Loucy (cell line): ENCODE results near the gene TMEM41B.

ENCODE experiments used
- H2AFZ ChIP-seq: fragments of 200-600 bp; sonication (generic); 2 replicates; pipeline ENCODE4 v1.6.0; 2016; ENCODE audit warnings: antibody characterized with exemption, mild to moderate bottlenecking, low read length, moderate library complexity
- H3F3A ChIP-seq: fragments of 200-600 bp; 2 replicates; pipeline ENCODE4 v1.6.0; 2016; ENCODE audit warnings: antibody characterized with exemption, low read depth, mild to moderate bottlenecking
- H3K27me3 ChIP-seq: fragments of 200-600 bp; sonication (generic); 2 replicates; pipeline ENCODE4 v1.6.1; 2014; ENCODE audit warnings: low read length, mild to moderate bottlenecking; ENCODE audit not compliant: insufficient read depth, poor library complexity, severe bottlenecking
- H3K36me3 ChIP-seq: fragments of 200-600 bp; sonication (generic); 2 replicates; pipeline ENCODE4 v1.6.1; 2016; ENCODE audit warnings: low read length; ENCODE audit not compliant: insufficient read depth
- H3K4me1 ChIP-seq: fragments of 200-600 bp; sonication (generic); 2 replicates; pipeline ENCODE4 v1.5.1; 2014; ENCODE audit warnings: low read length, mild to moderate bottlenecking; ENCODE audit not compliant: insufficient read depth, poor library complexity, severe bottlenecking
- H3K4me2 ChIP-seq: fragments of 200-600 bp; sonication (generic); 2 replicates; pipeline ENCODE4 v1.6.0; 2014; ENCODE audit warnings: antibody characterized with exemption, low read length, low read depth, mild to moderate bottlenecking; ENCODE audit not compliant: poor library complexity, severe bottlenecking
- H3K4me3 ChIP-seq: fragments of 200-600 bp; sonication (generic); 2 replicates; pipeline ENCODE4 v1.5.1; 2014; ENCODE audit warnings: low read length, mild to moderate bottlenecking, mixed read lengths; ENCODE audit not compliant: poor library complexity, severe bottlenecking
- H3K79me2 ChIP-seq: fragments of 200-600 bp; sonication (generic); 2 replicates; pipeline ENCODE4 v1.6.1; 2014; ENCODE audit warnings: low read length; ENCODE audit not compliant: insufficient read depth
- H3K9ac ChIP-seq: fragments of 200-600 bp; sonication (generic); 2 replicates; pipeline ENCODE4 v1.6.0; 2014; ENCODE audit warnings: mild to moderate bottlenecking, low read depth, low read length, moderate library complexity; ENCODE audit not compliant: poor library complexity, severe bottlenecking
- H3K9me2 ChIP-seq: fragments of 200-600 bp; sonication (generic); replicated peaks from 2 replicates; pipeline ENCODE4 v1.6.1; 2016; ENCODE audit warnings: low read depth, low read length, mixed read lengths
- H3K9me3 ChIP-seq: fragments of 200-600 bp; sonication (generic); 2 replicates; pipeline ENCODE4 v1.6.1; 2014; ENCODE audit warnings: mild to moderate bottlenecking, antibody characterized with exemption, low read length, low read depth; ENCODE audit not compliant: insufficient read depth
- H4K20me1 ChIP-seq: fragments of 200-600 bp; sonication (generic); 2 replicates; pipeline ENCODE4 v1.6.0; 2014; ENCODE audit warnings: antibody characterized with exemption, low read length, mild to moderate bottlenecking; ENCODE audit not compliant: insufficient read depth, poor library complexity, severe bottlenecking
- EZH2phosphoT487 ChIP-seq: fragments of 200-600 bp; IDR thresholded peaks from 2 replicates; pipeline ENCODE4 v1.6.1; 2018; ENCODE audit warnings: antibody characterized with exemption, mild to moderate bottlenecking, moderate library complexity, borderline replicate concordance
- TF ChIP-seq, protein P1 (sequence below): fragments of 200-600 bp; sonication (generic); conservative IDR thresholded peaks from 2 replicates; pipeline ENCODE4 v1.5.1; 2014; ENCODE audit warnings: mild to moderate bottlenecking, antibody characterized with exemption, low read length

Gene TMEM41B

DNA sequence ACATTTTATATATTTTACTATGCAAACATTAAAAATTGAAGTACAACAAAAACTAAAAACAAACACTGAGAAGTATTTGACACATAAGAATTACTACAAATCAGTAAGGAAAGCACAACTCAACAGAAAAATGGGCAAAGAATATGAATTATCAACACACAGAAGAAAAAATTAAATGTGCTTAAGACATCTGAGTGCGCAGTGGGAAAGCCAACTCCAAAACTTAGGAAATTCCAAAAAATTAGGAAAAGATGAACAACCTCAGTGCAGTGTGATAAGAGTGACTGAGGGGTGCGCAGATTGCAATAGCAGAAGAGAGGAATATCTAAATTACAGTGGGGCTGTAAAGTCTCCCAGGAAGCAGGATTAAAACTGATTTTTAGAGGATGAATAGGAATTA is 1.9 kb upstream of the TMEM41B start:
- H2AFZ ChIP-seq, result no peak overlapping the region
- no peak for TF ChIP-seq EZH2phosphoT487
- TF ChIP-seq, protein P1, sequence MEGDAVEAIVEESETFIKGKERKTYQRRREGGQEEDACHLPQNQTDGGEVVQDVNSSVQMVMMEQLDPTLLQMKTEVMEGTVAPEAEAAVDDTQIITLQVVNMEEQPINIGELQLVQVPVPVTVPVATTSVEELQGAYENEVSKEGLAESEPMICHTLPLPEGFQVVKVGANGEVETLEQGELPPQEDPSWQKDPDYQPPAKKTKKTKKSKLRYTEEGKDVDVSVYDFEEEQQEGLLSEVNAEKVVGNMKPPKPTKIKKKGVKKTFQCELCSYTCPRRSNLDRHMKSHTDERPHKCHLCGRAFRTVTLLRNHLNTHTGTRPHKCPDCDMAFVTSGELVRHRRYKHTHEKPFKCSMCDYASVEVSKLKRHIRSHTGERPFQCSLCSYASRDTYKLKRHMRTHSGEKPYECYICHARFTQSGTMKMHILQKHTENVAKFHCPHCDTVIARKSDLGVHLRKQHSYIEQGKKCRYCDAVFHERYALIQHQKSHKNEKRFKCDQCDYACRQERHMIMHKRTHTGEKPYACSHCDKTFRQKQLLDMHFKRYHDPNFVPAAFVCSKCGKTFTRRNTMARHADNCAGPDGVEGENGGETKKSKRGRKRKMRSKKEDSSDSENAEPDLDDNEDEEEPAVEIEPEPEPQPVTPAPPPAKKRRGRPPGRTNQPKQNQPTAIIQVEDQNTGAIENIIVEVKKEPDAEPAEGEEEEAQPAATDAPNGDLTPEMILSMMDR, result no peak
- H3K4me3 ChIP-seq, result no peak overlapping the region

DNA sequence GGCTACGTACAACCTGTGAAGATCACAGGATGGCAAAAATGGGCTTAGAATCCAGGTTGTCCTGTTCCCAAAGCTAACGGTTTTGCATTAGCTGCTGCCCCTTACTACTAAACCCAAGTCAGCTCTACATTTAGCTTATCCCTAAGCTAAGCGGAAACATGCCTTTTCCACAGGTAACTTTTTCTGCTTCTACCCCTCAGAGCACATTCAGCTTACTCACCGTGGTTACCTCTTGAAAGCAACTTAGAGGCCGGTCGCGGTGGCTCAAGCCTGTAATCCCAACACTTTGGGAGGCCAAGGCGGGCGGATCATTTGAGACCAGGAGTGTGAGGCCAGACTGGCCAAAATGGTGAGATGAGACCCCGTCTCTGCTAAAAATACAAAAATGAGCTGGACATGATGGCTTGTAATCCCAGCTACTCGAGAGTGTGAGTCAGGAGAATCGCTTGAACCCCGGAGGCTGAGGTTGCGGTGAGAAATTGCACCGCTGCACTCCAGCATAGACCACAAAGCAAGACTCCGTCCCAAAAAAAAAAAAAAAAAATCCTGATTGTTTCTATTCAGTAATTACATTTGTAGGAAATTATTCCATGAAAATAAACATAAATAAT is 790 bp upstream of the TMEM41B start:
- no peaks in the 10 kb centered on the region for H3F3A ChIP-seq
- no peaks in the 10 kb centered on the region for H3K9me2 ChIP-seq
- peak overlapping the region; percentile 86 for H3K4me2 ChIP-seq
- peaks cover 41% of the 10 kb centered on the region for H3K79me2 ChIP-seq
- H3K9ac ChIP-seq, result peak overlapping the region; percentile 87
- H3K27me3 ChIP-seq, result no peaks in the 10 kb centered on the region
- peak overlapping the region; percentile 85 for H2AFZ ChIP-seq
- no peak for TF ChIP-seq EZH2phosphoT487
- TF ChIP-seq, protein P1, result no peak
- peaks cover 31% of the 10 kb centered on the region for H3K4me1 ChIP-seq
- H3K36me3 ChIP-seq, result no peaks in the 10 kb centered on the region
- peaks cover 31% of the 10 kb centered on the region for H4K20me1 ChIP-seq
- peak overlapping the region; percentile 76 for H3K4me3 ChIP-seq
- H3K9me3 ChIP-seq, result no peaks in the 10 kb centered on the region

More for the DNA sequence above, 1.9 kb upstream of the TMEM41B start:
- H3F3A ChIP-seq, result no peaks in the 10 kb centered on the region
- H3K9me2 ChIP-seq, result no peaks in the 10 kb centered on the region
- H3K4me2 ChIP-seq, result no peak overlapping the region
- H3K4me1 ChIP-seq, result peaks cover 25% of the 10 kb centered on the region
- no peaks in the 10 kb centered on the region for H3K36me3 ChIP-seq
- H3K9me3 ChIP-seq, result no peaks in the 10 kb centered on the region
- peaks cover 29% of the 10 kb centered on the region for H3K79me2 ChIP-seq
- H3K9ac ChIP-seq, result no peak overlapping the region
- peaks cover 24% of the 10 kb centered on the region for H4K20me1 ChIP-seq
- H3K27me3 ChIP-seq, result no peaks in the 10 kb centered on the region

DNA sequence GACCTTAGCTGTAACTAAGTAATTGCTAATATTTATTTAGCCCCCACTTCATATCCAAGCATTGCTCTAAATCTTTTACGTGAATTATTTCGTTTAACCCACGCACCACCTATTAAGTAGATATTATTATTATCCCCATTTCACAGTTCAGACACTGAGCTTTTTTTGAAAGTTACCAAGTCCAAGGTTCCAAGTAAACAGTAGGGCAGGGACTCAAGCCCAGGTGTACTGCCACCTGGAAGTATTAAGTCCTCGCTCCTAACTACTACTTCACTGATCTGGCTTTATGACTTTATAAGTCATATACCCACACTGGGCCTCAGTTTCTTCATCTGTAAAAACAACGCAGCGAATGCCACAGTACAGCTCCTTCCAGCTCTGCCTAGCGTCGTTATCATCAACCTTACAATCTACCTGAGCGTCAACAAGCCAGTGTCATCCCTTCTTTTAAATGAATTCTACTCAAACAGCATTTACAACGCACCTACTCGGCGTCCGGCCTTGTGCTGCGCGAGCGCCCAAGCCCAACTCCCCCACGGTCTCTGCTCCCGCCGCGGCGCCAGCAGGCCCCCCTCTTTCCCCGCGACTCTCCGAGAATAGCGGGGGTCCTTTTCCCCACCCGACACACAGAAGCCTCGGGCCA is 624 bp downstream of the TMEM41B start:
- H3K9me3 ChIP-seq, result no peaks in the 10 kb centered on the region
- H3K27me3 ChIP-seq, result no peaks in the 10 kb centered on the region
- H3K9me2 ChIP-seq, result no peaks in the 10 kb centered on the region
- H3K4me3 ChIP-seq, result peak overlapping the region; percentile 87
- H2AFZ ChIP-seq, result peak overlapping the region; percentile 79
- H3K9ac ChIP-seq, result peak overlapping the region; percentile 93
- H3K79me2 ChIP-seq, result peaks cover 55% of the 10 kb centered on the region
- TF ChIP-seq, protein P1, result no peak
- TF ChIP-seq EZH2phosphoT487, result no peak
- H3K4me1 ChIP-seq, result peaks cover 31% of the 10 kb centered on the region
- peaks cover 31% of the 10 kb centered on the region for H4K20me1 ChIP-seq
- peak overlapping the region; percentile 98 for H3K4me2 ChIP-seq
- no peaks in the 10 kb centered on the region for H3F3A ChIP-seq
- no peaks in the 10 kb centered on the region for H3K36me3 ChIP-seq
